HG02678 (cell line): ENCODE data around the gene KCTD10.

Source experiments
- ATAC-seq: cut with Tn5 transposase; IDR thresholded peaks from one replicate; pipeline ENCODE4 v1.9.1; 2021; ENCODE audit warnings: mild to moderate bottlenecking, moderate library complexity; ENCODE audit not compliant: unreplicated experiment

Gene KCTD10, protein sequence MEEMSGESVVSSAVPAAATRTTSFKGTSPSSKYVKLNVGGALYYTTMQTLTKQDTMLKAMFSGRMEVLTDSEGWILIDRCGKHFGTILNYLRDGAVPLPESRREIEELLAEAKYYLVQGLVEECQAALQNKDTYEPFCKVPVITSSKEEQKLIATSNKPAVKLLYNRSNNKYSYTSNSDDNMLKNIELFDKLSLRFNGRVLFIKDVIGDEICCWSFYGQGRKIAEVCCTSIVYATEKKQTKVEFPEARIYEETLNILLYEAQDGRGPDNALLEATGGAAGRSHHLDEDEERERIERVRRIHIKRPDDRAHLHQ

GRCh38 chr12:109477185-109477962, at the start of gene KCTD10, which contains the start of gene UBE3B:
Gene KCTD10, minus strand, starts transcription at chr12:109477300. Its CDS starts 38 bp downstream, at chr12:109477262.
Gene UBE3B, plus strand, starts transcription at chr12:109477634. Its CDS starts 5,918 bp downstream, at chr12:109483552.
- peak; percentile 96 for ATAC-seq

- ATAC-seq, result no peak
Observed at GRCh38 chr12:109525279-109525585, 48.1 kb upstream of the KCTD10 start.

GRCh38 chr12:109524466-109525278, 47.6 kb upstream of the KCTD10 start:
- ATAC-seq, result no peak

DNA sequence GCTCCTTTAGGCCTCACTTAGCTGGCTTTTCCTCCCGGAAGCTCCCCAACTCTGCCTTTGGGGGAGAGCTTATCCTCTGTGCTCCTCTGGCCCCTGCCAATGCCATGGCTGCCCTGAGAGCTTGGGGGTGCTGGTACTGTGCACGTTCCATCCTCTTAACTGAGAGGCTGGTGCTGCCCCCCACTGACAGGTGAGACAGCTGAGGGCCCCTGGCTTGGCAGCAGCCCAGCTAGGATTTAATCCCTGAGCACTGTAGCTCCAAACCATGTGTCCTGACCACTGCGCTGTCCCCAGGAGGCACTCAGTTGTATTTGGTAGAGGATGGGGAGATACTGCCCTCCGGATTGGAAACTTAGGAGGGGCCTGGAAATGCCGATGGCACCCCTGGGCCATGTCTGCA, 46.4 kb upstream of the KCTD10 start:
- ATAC-seq, result no peak

- ATAC-seq, result no peak
Observed at GRCh38 chr12:109523071-109523470, 46.0 kb upstream of the KCTD10 start.

- no peak for ATAC-seq
Observed at GRCh38 chr12:109521831-109522230, 44.7 kb upstream of the KCTD10 start.

DNA sequence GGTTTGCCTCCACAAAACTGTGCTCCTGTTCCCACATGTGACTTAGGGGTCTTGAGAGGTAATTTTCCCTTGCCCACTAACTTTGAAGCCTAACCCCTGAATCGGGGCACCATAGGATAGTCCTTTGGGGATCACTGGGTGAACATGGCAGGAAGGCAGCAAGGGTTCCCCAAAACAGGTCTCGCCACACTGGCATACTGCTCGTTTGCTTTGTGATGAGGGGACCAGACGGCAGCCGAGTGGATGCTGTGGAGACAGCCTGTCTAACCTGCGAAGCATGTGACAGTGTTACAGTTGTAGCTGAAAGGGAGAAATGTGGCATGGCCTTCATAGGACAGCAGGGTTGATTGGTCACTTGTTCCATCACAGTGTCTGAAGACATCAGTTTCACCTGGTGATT, 42.7 kb upstream of the KCTD10 start:
- ATAC-seq, result no peak

GRCh38 chr12:109518820-109519665, 41.9 kb upstream of the KCTD10 start:
- ATAC-seq, result no peak

DNA sequence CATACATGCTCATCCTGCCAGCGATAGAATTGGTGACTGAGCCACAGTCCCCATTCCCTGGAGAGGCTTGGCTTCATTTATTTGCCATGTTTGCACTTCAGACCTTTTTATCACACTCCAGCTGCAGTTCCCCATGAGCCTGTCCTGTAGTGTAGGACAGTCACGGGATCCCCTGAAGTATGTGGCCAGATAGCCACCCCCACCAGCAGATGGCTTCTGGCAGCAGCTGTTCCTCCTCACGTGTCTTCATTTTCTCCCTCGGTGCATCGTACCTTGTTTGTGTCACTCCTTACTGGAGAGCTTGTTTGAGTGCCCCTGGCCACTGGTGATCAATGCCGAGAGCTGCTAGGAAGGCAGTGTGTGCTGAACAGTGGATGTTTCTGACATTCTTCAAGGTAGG, 40.5 kb upstream of the KCTD10 start:
- ATAC-seq, result no peak

- ATAC-seq, result no peak
Observed at GRCh38 chr12:109513977-109514376, 36.9 kb upstream of the KCTD10 start.

DNA sequence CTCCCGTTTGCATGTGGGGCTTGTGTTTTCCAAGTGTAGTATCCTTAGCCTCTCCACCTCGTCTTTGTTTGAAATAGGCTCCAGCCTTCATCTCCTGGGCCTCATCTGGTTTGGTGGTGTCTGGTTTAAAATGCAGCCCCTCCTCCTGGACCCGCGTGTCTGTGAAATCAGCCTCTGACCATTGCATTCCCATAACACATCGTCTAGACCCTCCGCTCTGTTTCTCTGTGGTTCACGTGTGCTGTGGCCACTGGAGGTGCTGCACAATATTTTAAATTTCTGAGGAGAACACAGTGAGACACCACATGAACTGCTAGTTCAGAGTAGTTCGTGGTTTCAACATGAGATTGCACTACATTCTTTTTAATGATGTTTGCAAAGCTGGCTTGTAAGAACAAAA, 36.0 kb upstream of the KCTD10 start:
- ATAC-seq, result no peak

GRCh38 chr12:109512608-109513007, 35.5 kb upstream of the KCTD10 start:
- ATAC-seq, result no peak

GRCh38 chr12:109510196-109510595, 33.1 kb upstream of the KCTD10 start:
- no peak for ATAC-seq

- no peak for ATAC-seq
Observed at GRCh38 chr12:109504068-109504467, 27.0 kb upstream of the KCTD10 start.

GRCh38 chr12:109503611-109504010, 26.5 kb upstream of the KCTD10 start:
- no peak for ATAC-seq

- ATAC-seq, result no peak
Observed at GRCh38 chr12:109502332-109502731, 25.2 kb upstream of the KCTD10 start.

DNA sequence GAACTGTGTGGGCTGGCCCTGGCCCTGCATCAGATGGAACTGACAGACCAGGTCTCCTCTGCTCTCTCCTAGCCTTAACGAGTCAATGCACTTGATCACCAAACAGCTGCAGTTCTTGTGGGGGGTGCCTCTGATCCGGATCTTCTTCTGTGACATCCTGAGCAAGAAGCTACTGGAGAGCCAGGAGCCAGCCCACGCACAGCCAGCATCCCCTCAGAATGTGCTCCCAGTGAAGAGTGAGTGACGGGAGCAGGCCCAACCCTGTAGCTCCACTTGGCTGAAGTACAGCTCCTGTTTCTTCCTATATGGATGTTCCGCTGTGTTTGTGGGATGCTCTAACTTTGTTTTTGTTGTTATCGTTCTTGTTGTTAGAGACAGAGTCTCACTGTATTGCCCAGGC, 24.2 kb upstream of the KCTD10 start:
- ATAC-seq, result no peak

DNA sequence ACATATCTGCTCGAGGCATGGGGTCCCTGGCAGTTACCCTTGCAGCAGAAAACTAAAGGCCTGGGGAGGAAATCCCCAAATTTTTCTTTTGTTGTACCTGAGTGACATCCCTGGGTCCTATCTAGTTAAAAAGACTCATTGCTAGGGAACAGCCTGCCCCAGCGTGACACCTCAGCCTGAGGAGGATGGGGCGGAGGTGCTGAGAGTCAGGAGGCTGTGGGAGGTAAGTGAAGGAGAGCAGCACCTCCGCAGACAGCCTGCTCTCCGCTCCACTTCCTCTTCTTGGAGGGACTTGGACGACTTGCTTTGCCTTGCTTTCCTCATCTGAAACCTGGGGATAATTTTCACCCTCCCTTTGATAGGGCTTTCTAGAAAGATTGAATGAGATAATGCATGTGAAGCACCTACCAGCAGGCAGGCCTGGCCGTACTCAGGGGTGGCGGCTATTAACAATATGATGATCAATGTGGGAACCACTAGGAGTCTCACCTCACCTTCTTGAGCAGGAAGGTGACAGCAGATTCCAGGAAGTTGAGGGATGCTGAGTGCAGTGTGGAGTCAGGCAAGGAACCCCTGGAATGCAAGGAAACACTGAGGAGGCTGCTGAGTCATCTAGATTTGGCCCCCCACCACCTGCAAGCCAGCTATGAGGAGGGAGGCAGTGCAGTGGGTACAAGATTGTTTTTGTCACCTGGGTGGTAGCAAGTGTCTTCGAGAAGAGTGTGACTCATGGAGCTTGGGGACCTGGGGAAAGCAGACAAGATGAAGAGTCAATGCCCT, 23.5 kb upstream of the KCTD10 start:
- ATAC-seq, result no peak

DNA sequence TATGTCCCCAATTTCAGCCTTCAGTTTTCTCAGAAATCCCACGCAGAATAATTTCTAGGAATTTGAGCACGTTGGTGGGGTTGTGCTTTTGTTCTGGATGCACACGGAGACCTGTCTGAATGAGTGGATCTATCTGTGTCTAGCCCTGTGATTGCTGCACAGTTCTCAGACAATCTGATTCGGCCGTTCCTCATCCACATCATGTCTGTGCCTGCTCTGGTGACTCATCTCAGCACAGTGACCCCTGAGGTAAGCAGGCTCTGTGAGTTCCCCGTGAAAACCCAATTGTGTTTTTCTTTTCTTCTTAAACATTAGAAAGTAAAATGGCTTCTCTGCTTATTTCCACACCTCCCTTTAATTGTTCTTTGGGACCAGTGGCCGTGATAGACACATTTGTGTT, 20.6 kb upstream of the KCTD10 start:
- no peak for ATAC-seq

GRCh38 chr12:109496306-109496705, 19.2 kb upstream of the KCTD10 start:
- ATAC-seq, result no peak
